ENCODE measurements around the gene DSTN. TPM values are rescaled to one million over a fixed set of nuclear protein-coding genes. Genes with fewer than 3 reads are reported as not detected.

Gene DSTN
- polyA plus RNA-seq, 1 donor, result 216 TPM

GRCh38 chr20:17638835-17639407 is 69.0 kb downstream of the DSTN start:
- DNase-seq, result no peak

- DNase-seq, result no peak
These were observed 70.4 kb downstream of the DSTN start for GRCh38 chr20:17640146-17640874.

DNA sequence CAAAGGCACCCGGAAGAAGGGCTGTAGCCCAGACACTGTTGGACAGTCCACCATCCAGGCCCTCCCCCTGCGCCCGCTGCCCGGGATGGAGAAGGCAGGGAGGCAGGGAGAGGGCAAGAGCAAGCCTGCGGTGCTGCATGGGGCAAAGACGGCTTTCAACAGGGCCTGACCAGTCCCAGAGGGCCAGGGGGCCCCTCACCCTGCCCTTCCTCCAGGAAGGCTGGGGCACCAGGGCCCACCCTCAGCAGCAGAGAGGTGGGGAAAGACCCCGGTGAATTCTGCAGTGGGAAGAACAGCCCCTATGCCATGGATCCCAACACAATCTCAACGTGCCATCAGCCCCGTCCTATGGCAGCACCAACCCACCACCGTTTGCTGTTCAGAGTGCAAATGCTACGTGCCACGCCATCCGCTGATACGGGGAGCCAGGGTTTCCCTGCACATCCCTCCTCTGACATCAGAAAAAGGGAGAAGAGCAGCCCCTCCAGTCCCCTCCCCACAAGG is 71.1 kb downstream of the DSTN start:
- DNase-seq, result no peak

DNA sequence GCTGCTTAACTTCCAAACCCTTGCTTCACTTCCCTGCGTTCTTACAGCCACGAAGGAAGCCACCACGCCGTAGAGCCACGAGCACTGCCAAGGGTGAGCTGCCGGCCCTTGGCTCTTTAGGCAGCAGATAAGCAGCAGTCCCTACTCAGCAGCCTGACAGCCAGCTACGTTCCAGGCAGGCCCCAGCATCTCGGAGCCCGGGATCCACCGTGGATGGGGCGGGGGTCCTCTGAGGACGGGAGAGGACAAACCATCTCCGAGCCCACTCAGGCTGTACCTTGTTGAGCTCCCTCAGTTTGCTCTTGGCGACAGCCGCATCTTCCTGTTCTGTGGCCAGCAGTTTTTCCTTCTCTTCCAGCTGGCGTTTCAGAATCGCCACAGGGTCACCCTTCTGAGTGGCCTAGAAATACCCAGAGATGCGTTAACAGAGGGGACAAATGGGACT is 71.7 kb downstream of the DSTN start:
- no peak for DNase-seq

DNA sequence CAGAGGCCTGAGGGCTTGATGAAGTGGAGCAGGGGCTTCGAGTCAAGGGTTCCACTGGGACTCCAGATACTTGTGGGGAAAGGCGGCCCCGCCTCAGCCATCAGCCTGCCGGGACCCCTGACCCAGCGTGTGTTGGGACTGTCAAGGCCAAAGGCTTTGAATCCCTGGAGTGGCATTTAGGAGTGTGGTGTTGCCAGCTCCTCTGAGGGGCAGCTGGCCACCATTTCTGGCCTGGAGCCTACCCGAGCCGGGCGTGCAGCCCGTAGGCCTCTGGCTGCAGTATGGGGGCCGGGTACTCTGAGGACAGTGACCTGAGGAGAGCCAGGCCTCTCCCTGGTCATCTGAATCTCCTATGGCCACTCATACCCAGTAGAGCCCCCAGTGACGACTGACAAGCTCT is 72.1 kb downstream of the DSTN start:
- DNase-seq, result no peak

- DNase-seq, result no peak
These were observed 72.8 kb downstream of the DSTN start for GRCh38 chr20:17642404-17643269.

- no peak for DNase-seq
These were observed 73.8 kb downstream of the DSTN start for GRCh38 chr20:17643531-17644188.

GRCh38 chr20:17644451-17644850 is 74.6 kb downstream of the DSTN start:
- no peak for DNase-seq

GRCh38 chr20:17645010-17645409 is 75.1 kb downstream of the DSTN start:
- DNase-seq, result no peak

DNA sequence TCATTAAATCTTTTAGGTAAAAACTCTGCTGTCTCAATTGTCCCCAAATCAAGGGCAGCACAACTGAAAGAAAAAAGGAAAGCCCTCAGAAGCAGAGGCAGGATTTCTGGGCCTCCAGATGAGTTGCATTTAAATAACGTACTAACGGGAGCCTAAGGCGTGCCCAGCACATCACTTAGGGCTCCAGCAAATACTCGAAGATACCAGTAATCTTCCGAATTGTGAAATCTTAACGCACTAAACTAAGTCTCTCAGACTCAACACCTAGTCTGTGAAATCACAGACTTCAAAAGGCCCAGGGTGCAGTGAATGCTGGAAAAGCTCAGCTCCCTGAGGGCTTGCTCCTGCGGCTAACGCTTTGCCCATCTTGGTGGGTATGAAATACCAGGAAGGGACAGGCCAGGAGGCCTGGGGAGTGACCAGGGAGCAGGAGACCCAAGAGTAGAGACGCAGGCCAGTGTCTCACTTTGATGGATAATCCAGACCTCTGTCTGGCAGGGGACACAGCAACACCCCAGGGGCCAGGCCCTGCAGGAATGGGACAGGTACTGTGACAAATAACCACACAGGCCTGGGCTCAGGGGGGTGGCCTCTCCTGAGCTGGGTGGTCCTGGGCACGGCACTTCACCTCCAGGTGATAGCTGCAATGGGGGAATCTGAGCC is 75.8 kb downstream of the DSTN start:
- no peak for DNase-seq

GRCh38 chr20:17646209-17646960 is 76.5 kb downstream of the DSTN start:
- no peak for DNase-seq

GRCh38 chr20:17646961-17647301 is 77.1 kb downstream of the DSTN start:
- no peak for DNase-seq

GRCh38 chr20:17647391-17648314 is 77.8 kb downstream of the DSTN start:
- no peak for DNase-seq

- DNase-seq, result no peak
These were observed 78.4 kb downstream of the DSTN start for GRCh38 chr20:17648315-17648646.

GRCh38 chr20:17648791-17649730 is 79.2 kb downstream of the DSTN start:
- DNase-seq, result no peak

DNA sequence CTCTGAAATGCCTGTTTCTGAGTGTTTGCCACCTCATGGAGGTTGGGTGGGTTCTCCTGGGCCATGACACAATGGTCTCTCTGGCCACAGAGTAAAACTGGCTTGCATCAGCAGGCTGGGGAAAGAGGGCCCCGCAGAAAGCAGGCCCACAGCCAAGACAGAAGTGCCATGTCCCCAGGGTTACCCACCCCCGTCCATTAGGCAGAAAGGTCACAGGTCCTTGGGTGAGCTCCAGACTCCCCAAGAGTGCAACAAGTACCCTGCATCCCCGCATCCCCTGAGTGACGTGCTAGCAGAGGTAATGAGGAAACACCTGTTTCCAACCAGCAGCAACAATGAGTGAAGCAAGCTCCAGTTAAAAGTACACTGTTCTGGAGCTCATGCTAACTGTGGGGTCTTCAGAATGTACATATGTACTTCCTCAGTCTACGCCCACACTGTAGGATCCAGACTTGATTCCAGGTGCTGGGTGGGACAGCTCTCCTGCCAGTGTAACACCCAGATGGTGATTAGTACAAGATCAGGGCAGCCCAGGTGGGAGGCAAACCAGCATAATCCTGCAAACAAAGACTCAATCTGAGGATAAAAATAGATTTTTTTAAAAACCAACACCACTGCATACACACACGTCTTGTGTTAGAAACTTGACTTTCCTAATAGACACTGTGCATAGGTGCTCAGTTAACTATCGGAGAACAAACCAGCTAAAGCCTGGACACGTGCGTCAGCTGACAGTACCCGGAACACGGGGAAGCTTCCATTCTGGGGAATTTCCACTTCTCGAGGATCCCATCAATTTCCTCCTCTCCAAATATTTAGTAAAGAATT is 80.6 kb downstream of the DSTN start:
- no peak for DNase-seq

DNA sequence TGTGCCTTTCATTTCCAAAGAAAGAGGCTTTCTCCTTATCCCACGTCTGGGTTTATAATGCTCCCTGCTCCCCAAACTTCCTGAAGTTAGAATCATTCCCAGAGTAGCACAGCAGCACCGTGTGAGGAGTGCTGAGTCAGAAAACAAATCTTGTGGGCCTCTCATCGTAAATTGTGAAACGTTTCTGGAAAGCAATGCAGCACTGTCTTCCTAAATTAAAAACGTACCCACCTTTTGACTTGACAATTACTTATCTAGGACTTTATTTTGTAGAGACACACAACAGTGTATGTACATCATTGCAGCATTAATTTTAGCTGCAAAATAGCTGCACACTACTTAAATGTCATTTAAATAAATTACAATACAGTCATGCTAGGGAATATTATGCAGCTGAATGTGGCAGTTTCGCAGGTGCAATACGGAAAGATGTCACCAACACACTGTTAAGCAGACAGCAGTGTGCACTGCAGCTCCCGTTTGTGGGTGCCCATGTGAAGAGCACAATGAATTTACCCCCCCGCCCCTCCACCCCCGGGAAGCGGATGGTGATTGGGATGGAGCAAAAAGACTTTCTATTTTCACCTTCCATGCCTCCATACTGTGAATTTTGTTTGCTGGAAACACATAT is 81.4 kb downstream of the DSTN start:
- DNase-seq, result no peak

Measured in hindlimb muscle (tissue), 1 donor.